ENCODE data around the gene SLC22A1.
"Not testable (repeated sequence)": the region's sequence is repeated elsewhere in the genome, so short reads cannot be mapped to it uniquely, and the experiment has no call there.

SLC22A1 gene

GRCh38 chr6:160093946-160094345, 27.7 kb upstream of the SLC22A1 start:
- DNase-seq (ENCODE audit: low read depth): no peak

DNA sequence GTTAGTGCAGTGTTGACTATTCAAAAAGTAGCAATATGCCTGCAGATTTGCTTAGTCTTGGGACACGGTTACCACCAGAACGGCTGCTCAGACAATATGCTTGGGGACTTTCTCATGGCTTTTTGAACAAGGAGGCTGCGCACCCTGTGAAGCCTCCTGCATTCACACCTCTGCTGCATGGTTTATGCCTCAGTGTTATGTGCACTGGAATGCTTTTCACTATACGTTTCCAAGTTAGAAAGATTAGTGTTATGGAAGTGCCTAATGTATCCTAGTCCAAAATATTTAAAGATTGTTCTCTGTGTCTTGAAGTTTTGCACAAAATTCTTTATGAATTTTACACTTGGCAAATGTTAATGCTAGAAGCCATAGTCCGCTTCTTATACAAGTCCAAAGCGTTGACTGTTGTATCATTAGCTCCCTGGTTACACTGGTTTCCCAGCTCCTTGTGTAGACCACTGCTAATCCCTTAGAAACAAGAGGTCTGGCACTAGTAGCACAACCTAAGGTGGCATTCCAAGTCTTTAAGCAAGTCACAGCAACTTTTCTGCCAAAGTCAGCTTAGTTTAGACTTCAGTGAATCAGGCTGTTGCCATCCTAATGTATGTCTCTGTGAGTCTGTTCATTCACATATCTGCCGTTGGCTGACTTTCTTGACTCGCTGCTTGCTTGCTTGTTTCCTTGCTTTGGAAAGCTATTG, 26.3 kb upstream of the SLC22A1 start:
- no peak for DNase-seq (ENCODE audit: low read depth)

DNA sequence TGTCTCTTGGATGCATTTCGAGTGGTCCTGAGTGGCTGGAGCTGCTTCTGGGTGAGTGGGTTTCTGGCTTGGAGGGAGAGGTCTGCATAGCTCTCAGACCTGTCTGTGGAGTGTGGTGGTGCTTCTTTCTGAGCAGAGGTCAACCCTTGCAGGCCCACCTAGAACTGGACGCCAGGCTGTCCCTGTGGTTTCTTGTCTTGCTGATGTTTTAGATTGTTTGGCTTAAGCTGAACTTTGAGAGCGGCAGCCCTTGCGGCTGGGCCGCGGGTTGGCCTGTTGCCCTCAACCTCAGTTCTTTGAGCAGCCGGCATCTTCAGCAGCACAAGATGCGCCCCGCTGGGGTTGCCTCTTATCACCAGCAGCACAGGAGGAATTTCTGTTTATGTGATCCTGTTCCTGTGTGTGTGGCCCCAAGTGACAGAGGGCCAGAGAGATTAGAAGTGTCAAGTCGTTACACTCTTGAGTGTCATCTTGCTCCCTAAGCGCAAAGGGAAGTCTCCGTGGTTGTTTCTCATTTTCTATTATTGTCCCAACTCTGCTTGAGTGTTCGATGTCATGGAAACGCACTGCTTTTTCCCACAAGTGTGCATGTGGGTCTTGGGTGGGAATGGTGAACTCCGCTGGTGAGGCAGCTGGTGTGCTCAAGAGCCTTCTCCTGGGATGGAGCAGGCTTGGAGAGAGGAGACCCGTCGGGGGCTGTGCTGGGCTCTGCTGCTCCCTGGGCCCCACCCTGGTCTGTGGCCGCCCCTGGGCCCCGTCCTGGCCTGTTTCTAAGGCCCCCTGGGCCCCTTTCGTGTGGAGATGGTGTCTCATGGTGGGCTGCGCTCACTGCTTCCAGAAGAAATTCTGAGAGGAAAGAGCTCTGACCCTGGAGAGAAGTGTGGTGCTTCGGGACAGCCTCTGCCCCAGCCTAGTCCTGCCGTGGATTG, 20.1 kb upstream of the SLC22A1 start:
- DNase-seq (ENCODE audit: low read depth): no peak

DNA sequence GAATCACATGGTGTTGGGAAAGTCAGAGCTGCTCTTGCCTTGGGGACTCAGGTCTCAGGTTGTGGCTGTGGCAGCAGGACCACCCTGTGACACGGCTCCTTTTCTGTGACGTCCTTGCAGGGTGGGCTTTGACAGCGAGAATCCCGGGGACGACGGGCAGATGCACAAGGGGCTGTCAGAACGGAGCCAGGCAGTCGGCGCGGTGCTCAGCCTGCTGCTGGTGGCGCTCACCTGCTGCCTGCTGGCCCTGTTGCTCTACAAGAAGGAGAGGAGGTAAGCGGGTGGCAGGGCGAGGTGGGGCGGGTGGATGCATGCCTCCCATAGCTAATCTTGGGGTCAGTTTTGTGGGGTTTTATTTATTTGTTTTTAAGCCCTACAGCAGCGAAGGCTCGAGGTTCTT, 19.2 kb upstream of the SLC22A1 start:
- DNase-seq (ENCODE audit: low read depth): no peak

- DNase-seq (ENCODE audit: low read depth): no peak
Observed at GRCh38 chr6:160102956-160103824, 18.4 kb upstream of the SLC22A1 start.

DNA sequence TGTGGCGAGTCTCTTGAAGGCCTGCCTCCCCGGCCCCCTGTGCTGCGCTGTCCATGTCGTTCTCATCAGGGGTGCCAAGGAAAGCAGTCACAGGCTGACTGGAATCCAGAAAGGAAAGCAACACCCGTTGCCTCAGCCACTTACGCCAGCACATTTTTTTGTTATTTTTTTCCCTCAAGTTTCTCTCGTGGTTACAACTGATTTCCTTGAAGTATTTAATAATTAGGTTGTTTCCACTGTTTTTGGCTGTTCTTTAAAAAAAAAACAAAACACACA, 17.9 kb upstream of the SLC22A1 start:
- no peak for DNase-seq (ENCODE audit: low read depth)

DNA sequence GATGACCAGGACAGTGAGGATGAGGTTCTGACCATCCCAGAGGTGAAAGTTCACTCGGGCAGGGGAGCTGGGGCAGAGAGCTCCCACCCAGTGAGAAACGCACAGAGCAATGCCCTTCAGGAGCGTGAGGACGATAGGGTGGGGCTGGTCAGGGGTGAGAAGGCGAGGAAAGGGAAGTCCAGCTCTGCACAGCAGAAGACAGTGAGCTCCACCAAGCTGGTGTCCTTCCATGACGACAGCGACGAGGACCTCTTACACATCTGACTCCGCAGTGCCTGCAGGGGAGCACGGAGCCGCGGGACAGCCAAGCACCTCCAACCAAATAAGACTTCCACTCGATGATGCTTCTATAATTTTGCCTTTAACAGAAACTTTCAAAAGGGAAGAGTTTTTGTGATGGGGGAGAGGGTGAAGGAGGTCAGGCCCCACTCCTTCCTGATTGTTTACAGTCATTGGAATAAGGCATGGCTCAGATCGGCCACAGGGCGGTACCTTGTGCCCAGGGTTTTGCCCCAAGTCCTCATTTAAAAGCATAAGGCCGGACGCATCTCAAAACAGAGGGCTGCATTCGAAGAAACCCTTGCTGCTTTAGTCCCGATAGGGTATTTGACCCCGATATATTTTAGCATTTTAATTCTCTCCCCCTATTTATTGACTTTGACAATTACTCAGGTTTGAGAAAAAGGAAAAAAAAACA, 16.6 kb upstream of the SLC22A1 start:
- no peak for DNase-seq (ENCODE audit: low read depth)

GRCh38 chr6:160106010-160106409, 15.6 kb upstream of the SLC22A1 start:
- DNase-seq (ENCODE audit: low read depth): no peak

- no peak for DNase-seq (ENCODE audit: low read depth)
Observed at GRCh38 chr6:160106701-160107100, 14.9 kb upstream of the SLC22A1 start.

GRCh38 chr6:160108077-160108476, 13.5 kb upstream of the SLC22A1 start:
- no peak for DNase-seq (ENCODE audit: low read depth)

- DNase-seq (ENCODE audit: low read depth): no peak
Observed at GRCh38 chr6:160110586-160111123, 11.0 kb upstream of the SLC22A1 start.

- no peak for DNase-seq (ENCODE audit: low read depth)
Observed at GRCh38 chr6:160111806-160112205, 9.8 kb upstream of the SLC22A1 start.

- no peak for DNase-seq (ENCODE audit: low read depth)
Observed at GRCh38 chr6:160112628-160113299, 8.9 kb upstream of the SLC22A1 start.

- not testable (repeated sequence) for DNase-seq (ENCODE audit: low read depth)
Observed at GRCh38 chr6:160114536-160114935, 7.1 kb upstream of the SLC22A1 start.

GRCh38 chr6:160115421-160115820, 6.2 kb upstream of the SLC22A1 start:
- no peak for DNase-seq (ENCODE audit: low read depth)

GRCh38 chr6:160116411-160116810, 5.2 kb upstream of the SLC22A1 start:
- no peak for DNase-seq (ENCODE audit: low read depth)

DNA sequence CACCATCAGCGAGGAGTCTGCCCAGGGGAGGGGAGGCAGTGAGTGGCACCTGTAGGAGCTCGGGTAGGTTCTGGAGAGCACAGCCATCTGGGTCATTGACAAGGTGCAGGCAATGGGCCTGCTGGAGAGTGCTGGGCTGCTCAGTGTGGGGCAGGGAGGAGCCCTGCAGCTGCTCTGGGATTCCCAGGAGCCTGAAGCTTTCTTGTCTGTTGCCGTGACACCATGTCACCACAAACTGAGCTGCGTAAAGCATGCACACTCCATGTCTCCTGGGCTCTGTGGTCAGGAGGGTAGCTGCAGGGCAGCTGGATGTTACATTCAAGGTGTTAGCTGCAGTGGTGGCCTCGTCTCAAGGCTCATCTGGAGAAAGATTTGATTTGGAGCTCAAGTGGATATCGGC, 4.5 kb upstream of the SLC22A1 start:
- no peak for DNase-seq (ENCODE audit: low read depth)

DNA sequence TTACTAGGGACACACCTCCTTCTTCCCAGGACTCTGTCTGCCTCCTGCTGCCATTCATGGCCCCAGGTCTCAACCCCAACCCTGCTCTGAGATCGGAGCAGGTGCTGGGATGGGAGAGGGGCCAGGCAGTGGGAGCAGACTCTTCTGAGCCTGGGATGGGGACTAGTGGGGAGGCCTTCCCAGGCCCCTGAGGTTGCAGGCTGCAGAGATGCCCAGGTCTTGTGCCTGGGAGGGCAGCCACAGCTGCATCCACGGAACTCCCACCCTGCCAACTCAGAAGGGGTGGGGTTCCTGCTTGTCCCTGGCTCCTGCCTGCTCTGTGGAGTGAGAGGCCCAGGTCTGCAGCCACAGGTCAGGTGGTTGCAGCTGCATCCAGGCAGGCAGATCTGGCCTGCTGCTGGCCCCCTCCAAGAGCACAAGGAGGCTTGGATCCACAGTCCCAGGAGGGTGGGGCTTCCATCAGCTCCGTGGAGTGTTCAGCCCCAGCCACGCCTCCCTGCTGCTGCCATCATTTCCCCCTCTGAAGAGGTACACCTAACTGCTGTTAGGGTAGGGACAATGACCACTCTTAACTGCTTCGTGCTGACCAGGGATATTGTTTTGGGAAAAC, 2.9 kb upstream of the SLC22A1 start:
- no peak for DNase-seq (ENCODE audit: low read depth)

- DNase-seq (ENCODE audit: low read depth): no peak
Observed at GRCh38 chr6:160120087-160120486, 1.5 kb upstream of the SLC22A1 start.

- no peak for DNase-seq (ENCODE audit: low read depth)
Observed at GRCh38 chr6:160121981-160122380, 366 bp downstream of the SLC22A1 start.

- no peak for DNase-seq (ENCODE audit: low read depth)
Observed at GRCh38 chr6:160122744-160123143, 1.1 kb downstream of the SLC22A1 start.

All from activated T-cell treated with anti-CD3 and anti-CD28 coated beads for 48 hours (primary cell).